ENCODE data around the gene PLXNA4. TPM values are rescaled to one million over a fixed set of nuclear protein-coding genes. Genes with fewer than 3 reads are reported as not detected.
A peak's percentile ranks its signal among the peaks of the same experiment; 100 is the strongest.

The PLXNA4 gene
- total RNA-seq, 1 donor from 2014 or later: 5.7 TPM

DNA sequence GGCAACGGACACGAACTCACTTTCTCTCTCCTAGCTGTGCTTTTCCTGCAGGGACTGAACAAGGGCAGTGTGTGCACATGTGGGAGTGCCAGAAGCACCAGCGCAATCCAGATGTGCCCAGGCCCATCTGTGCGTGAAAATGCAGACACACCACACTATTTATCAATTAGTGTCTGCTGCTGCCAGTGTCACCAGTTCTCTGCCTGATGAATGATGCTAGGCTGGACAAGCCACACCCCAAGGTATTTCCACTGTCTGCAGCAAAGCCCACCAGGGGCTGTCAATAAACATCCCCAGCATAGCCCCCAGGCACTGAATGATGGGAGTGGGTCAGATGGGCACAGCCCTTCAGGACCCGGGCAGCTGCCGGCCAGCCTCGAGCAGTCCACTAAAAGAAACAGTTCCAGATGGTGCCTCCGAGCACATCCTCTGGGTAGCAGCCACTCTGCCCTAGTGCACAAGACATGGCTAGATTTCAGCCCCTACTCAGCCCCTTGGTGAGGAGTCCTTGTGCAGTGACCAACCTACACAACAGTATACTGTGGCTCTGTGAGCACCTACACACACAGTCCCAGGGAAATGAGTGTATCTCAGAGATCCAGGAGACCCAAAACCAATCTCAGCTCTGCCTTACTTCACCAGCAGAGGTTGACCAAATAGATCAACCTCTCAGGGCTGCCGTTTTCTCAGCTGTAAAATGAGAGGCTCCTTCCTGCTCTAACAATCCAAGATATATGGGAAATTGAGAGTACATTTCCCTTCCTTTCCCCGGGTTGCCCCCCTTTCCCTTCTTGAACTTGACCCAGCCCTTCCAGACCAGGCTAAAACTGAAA is 314.7 kb downstream of the PLXNA4 start:
- DNase-seq: no peak

DNA sequence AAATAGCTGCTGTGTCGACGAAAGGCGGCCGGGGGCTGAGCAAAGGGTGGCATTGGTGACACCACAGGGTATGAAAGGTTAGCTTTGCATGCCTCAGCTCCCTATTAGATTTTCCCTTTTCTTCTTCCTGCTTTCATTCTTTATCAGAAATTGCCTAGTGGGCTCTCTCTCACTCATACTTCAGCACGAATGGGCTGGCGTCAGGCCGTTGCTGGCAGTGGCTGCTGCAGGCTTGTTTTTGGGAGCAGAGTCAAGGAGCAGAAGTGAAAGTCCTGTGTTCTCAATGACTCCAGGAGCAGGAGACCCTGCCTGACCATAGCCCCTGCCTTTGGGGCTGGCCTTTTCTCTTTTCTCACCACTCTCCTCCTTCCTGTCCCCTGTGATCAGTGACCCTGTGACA is 318.0 kb downstream of the PLXNA4 start:
- no peak for DNase-seq

DNA sequence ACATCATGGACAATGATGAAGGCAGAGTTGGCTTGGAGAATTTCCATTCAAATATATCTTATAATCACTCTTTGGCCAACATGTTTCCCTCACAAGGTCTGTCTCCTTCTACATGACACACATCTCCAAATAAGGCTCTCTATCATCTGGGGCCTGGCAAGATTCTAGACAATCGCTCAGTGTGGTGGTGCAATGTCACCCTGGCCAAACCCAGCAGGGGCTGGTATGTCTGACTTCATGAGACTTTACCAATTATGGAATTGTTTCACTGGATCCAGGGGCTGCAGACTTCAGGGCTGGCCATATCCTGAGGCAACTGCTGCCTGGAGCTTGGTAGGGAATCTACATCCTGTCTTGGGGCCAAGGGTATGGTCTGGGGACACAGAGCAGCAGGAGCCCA is 319.0 kb downstream of the PLXNA4 start:
- no peak for DNase-seq

DNA sequence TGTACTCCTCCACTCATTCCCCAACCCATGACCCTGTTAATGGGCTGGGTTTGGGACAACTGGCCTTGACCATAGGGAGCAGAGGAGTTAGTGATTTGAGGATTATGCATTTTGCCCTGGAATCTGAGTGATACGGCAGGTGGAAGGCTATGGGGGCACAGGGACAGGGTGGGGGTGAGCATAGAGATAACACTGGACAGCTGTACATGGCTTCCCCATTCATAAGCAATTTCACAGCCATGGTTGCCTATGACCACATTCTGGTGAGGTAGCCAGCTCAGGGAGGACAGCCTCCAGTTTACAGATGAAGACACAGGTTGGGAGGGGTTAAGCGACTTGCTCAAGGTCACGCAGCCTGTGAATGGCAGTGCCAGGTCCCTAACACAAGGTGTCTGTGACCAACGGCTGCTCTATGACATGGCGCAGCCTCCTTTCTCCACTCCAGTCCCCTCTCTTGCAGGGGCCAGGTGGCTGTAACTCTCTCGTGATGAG is 319.5 kb downstream of the PLXNA4 start:
- no peak for DNase-seq

DNA sequence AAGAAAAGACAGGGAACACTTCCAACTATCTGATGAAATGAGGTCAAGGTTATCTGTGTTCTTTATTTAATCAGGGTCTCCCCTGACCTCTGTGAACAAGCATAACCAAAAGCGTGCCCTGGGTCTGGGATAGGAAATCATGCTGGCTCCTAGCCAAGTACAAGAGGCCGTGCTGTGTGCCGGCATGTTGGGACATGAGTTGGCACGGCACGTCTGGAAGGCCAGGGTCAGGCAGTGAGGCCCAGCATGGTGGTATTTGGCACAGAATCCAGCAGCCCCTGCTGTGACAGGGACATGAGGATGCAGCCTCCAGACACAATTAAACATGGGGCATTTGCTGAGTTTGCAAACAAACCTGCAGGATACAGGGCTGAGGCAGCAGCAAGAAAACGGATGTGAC is 320.4 kb downstream of the PLXNA4 start:
- DNase-seq: peak; percentile 64

DNA sequence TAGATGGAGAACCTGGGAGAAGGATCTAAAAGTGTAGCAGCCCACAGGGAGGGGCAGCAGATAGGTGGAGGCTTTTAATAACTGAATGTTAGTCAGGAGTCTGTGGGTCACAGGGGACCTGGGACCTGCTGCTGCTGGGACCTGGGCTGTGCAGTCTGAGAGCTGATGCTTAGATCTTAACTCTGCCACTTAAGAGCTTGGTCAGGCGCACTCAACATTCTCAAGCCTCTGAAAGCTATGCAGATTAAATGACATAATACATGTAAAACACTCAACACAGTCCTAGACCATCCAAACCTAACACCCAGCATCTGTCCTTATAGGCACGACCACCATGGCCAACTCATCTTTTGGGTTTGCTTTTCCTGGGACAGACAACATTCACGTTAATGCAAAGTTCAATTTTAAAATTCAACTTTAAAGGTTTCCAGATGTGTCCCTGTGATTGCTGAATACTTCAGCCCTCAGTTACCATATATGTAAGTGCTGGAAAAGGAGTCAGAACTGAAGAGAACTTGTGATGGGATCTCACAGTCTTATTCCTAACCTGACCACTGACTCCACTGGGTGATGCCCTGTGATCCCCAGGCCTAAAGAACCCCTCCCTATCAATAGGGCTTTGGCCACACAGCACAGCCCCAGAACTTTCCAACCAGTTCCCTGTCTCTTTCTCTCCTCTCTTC is 321.0 kb downstream of the PLXNA4 start:
- DNase-seq: no peak

DNA sequence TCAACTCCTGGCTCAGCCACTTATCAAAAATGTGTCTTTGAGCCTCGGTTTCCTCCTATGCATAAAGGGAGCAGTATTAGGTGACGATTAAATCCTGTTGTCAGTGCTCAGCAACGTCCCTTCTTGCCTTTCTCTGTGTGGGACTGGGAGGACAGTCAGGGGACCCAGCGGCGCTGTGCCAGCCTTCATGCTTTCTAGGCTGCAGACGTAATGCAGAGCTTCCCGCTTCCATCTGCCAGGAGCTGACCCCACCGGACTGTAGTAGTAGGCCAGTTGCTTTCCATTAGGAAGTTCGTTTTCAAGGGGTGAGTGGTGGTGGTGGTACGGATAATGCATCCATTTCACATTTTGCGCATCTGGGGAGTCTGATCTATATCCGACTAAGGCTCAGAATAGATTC is 321.8 kb downstream of the PLXNA4 start:
- no peak for DNase-seq

DNA sequence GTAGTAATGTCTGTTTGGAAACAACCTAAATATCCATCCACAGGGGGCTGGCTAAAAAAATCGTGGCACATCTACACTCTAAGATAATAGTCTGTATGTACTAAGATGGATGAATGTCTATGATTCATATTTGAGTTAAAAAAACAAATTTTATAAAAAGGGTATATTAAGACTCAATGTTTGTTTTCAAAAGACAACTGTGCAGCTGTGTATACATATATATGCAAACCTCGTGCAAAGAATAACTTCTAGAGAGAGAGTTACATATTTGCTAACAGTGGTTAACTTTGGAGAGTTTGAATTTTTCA is 323.5 kb downstream of the PLXNA4 start:
- DNase-seq: no peak

DNA sequence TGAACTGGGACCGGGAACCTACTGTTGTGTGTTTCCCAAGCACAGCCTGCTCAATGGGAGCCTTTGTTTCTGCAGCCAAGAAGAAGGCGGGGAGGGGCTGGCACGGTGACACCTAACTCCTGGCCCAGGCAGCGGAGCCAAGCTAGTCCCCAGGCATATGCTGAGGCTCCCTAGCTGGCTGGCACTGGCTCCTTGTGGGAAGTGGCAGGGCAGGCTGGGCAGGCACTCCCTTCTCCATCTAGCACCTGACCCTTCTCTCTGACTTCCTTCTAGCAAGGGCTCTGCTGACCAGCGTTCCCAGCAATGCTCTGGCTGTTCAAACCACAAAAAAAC is 325.0 kb downstream of the PLXNA4 start:
- peak; percentile 75 for DNase-seq

DNA sequence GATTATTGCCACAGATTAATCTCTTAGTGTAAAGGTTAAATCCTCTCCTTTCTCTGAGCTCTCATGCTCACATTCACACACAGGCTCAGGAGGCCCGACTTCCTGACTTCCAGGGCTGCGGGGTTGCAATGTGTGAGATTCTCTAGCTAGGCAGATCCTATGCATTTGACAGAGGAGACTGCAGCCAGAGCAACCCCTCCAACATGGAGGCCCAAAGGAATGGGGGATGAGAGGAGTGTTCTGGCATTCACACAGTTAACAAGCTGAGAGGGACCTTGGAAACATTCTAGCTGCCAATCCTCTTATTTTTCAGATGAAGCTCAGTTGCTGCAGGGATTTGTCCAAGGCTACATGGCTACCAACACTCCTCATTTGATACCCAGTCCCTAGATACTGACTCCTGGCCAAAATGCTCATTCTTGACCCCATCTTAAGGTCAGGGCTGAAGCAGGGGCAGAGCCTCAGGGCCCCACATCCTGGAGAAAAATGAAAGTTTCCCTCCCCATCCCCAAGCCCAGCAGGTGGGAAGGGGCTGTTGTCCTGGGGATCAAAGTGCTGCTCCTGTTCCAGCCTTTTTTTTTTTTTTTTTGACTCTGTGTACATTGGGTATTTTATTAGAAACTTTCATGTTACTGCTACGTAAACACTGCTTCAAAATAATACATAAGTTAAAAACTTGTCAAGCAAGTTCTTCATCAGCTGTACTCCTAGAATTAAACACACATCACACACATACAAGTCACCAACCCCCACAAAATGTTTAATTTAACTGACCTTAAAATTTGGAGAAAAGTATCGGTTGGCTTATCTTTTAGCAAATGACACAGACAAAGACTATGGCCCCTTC is 325.6 kb downstream of the PLXNA4 start:
- peak; percentile 24 for DNase-seq

DNA sequence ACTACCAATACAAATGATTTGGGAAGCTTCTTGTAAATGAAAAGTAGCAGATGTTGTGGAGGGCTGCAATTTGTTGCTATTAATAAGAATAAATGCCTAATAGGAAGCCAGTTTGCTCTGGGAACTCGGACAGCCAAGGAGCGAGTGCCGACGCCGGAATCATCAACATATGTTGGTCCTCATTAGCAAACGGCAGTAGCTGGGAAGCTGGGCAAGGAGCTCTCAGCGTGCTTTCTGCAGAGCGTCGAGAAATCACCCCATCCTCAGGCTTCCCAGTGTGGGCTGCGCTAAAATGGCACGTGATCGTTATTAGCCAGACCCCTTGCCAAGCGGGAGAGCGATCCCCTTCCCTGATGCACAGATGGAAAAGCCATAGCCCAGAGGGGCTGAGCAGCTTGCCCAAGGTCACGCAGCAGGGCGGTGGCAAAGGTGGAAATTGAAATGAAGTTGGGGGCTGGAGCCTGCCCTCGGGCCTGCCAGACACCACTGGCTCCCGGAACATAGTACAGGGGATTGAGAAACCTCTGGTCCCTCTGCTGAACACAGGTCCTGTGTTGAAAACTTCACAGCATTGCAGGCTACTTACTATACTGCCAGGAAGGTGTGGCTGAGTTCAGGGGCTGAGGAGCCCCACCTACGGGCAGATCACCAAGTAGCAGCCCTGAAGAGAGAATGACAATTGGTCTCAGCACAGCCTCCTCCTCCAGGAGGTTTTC is 326.9 kb downstream of the PLXNA4 start:
- no peak for DNase-seq

DNA sequence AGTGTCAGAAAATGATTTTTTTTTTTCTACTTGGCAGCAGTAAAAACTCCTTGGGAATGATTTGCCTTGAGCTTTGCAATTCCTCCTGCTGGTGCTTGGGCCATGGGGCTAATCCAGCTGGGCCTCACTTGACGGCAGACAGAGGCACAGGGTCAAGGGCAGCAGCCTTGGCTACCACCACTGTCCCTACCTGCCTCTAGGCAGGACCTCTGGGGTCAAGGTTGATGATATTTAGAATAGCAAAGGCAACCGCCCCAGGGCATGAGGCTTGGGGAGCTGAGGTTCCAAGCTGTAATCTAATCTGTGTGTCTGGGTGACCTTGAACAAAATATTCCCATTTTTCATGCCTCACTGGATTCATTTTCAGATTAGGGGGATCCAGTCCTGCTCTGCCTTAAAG is 327.4 kb downstream of the PLXNA4 start:
- no peak for DNase-seq

DNA sequence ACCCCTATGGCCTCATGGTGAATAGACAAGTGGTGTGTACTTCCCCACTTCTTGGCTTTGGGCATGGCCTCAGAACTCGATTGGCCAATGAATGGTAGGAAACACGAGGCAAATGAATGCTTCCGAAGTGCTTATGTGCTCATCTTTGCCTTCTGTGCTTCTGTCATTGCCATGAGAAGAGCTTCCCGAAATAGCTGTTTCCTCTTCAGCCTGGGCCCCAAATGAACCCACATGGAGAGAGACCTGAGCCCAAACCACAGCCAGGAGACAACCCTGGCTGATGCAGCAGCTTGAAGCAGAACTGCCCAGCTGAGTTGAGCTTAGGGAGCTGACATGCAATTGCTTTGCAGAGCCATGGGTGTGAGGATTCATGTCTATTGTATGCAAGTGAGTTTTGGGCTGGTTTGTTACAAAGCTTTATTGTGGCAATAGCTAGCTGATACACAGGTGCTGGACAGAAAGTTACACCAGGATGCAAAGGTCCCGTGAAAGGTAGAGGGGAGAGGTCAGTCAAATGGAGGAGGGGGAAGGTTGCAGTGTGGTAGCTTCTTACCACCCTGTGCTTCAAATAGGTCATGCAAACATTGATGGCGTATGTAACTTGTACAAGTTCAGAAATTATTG is 328.2 kb downstream of the PLXNA4 start:
- no peak for DNase-seq

DNA sequence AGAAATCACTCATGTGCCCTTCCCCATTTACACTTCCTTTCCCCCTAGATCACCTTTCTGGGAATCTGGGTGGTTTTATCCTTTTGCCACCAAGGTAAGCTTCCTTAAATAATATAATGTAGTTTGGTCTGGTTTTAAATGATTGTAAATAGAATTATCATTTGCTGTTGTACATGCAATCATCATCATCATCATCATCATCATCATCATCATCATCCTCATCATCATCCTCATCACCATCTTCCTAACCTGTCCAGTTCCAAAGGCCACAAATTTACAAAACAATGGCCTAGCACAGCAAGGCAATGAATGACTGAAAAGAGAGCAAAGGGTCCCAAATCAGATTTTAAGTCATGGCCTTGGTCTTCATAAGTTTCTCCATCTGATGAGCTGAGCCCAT is 329.7 kb downstream of the PLXNA4 start:
- no peak for DNase-seq

DNA sequence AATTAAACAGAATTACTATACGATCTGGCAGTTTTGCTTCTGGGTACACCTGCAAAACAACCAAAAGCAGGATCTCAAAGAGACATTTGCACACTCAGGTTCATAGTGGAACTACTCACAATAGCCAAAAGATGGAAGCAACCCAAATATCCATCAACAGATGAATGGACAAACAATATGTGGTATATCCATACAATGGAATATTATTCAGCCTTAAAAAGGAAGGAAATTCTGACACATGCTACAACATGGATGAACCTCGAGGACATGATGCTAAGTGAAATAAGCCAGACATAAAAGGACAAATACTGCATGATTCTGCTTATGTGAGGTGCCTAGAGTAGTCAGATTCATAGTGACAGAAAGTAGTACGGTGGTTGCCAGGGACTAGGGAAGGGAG is 330.7 kb downstream of the PLXNA4 start:
- no peak for DNase-seq

DNA sequence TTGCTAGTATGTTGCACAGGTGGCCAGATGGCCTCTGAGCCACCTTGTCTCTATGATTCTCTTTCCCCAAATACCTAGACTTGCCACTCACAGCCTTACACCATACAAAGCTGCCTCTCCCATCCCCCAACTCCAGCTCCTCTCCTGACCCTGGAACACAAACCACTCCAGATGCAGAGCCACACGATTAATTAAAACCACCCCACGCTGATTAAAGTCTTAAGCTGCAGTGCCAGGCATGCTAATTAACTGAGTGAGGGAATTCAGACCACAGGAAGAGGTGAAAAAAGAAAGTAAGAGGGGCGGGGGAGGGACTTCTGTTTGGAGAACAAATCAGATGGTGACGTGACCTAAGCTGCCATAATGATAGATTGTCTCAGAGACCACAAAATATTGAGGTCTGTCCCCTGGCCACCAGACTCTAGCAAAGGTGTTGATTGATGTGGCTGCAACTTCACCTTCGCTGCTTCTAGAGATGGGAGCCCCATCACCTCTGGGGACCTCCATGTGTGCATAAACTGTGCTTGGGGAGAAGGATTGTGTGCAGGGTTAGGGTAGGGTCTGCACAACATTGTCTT is 331.3 kb downstream of the PLXNA4 start:
- DNase-seq: no peak

DNA sequence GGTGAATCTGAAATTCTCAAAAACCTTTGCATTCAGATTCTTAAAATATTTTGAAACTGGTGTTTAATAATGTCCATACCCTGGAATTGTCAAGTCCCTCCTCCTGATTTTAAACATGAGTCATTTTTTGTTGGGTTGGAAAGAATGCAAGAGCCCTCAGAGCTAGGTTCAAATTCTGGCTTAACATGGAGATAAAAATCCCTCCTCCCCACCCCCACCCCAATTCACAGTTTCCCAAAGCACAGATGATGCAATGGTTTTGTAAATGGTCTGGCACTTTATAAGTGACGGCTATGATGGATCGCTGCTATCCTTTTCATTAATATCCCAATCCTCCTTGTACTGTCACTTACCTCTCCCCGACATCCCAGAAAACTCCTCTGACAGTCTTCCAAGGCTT is 332.8 kb downstream of the PLXNA4 start:
- no peak for DNase-seq

DNA sequence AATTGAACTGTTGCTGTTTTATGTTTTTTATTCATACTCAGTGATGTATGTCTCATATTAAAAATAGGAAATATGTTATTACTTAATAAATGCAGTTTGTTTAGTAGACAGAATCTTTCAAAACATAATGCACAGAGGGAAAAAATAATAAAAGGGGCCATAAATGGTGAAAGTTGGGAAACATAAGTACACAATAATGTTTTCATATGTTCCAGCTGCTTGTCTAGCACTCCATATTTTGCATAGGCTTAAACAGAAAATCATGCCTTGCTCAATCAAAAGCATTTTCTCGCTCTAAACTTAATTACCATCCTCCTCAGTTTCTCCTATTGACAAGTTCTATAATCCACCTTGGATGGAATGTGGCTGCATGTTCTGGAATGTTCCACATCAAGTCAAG is 333.2 kb downstream of the PLXNA4 start:
- no peak for DNase-seq

DNA sequence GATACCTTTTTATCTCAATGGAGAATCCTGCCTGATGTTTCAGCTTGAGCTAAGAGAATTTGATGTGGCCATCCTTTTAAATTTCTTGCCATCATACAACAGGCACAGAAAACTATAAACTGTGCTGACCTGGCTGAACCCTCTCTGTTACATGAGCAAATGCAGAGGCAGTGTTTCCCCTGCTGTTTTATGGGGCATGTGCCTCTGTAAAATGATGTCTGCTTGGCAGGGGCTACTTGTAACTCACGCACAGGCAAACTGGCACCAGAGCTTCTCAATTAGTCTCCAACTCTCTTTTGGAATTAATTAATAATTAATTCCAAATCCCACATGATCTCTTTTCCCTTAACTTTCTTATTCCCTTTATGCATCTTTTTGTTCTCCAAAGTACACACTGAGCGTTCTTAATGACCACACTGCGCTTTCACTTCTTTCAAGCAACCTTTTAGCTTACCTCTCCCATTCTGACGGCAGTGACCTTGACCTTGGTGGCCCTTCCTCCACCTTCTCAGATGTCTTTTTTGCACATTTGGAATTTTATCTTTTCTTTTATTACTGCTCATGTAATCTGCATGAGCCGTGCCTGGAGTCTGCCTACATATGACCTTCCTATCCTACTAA is 334.0 kb downstream of the PLXNA4 start:
- no peak for DNase-seq

DNA sequence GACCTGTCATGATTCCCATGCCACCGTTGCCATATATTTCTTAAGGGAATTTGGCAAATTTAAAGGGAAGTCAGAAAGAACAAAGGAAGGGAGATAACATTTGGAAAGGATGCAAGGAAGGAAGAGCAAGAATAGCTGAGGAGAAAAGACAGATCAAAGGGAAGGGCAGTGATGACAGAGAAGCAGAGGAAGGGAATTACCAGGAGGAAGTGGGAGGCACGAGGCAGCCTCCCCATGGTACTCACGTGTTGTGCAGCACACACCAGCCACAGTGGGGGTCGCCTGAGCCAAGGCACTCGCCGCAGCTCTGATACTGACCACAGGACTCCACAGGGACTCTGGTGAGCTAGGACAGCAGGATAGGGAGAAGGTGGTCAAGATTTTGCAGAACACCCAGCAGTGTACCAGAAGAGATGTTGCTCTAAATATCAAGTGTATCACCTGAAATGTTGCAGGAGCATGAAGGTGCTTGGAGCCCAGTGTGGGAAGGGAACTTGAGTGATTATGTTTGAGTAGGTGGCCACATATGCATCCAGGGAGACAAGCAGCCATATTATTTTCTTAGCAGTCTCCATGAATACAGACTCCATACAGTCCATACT is 335.3 kb downstream of the PLXNA4 start:
- DNase-seq: no peak

DNA sequence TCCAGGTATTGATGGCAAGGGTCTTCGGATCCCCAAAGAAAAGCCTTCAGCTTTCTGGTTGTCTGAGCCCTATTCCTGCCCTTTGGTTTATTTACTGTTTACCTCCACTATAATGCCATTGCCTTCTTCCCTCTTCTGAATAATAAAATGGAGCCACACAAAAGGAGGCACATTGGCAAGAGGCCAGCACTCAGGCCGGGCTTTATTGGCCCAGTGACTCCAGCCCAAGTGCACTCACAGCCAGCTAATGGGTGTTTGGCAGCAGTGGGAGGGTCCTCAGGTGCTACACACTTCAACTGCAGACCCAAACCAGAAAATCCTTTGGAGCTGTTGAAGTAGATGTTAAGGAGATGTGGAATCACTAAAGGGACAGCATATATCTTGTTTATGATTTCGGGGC is 336.0 kb downstream of the PLXNA4 start:
- no peak for DNase-seq

All from tongue (tissue), 2 donors.